Measurements from ENCODE around the gene BBS1.

DNA sequence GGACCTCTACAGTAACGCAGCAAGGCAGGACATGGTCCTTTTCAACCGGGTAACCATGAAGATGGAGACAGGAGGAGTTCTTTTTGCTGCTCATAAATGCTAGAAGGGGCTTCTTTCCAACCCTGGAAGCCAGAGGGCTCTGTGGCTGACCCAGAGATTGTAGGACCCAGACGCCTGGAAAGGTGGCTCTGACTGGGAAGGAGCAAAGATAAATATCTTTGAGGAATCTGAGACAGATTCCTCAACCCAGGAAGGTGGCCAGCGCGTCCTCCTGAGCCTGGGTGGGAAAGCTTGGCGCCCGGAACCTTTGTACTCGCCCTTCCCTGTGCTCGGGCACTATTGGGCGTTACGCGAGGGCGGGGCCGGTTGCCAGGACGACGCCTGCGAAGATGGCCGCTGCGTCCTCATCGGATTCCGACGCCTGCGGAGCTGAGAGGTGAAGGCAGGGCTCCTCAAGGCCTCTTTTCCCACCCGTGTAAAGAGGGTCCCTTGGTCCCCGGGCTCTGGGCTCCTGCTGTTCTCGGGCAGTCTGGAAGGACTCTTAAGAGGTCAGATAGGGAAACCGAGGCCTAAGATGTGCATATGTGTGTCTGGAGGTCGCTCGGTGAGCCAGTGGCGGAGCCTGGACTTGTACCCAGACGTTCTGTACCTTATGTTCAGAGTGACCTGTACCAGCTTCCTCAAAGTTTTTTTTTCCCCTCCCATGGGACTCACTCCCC is at the start of gene BBS1:
- TF ChIP-seq POLR2A (IDR thresholded peaks at IDR 0.05), result peak in 1 of 4 donors; percentile 38
- TF ChIP-seq, protein P1, sequence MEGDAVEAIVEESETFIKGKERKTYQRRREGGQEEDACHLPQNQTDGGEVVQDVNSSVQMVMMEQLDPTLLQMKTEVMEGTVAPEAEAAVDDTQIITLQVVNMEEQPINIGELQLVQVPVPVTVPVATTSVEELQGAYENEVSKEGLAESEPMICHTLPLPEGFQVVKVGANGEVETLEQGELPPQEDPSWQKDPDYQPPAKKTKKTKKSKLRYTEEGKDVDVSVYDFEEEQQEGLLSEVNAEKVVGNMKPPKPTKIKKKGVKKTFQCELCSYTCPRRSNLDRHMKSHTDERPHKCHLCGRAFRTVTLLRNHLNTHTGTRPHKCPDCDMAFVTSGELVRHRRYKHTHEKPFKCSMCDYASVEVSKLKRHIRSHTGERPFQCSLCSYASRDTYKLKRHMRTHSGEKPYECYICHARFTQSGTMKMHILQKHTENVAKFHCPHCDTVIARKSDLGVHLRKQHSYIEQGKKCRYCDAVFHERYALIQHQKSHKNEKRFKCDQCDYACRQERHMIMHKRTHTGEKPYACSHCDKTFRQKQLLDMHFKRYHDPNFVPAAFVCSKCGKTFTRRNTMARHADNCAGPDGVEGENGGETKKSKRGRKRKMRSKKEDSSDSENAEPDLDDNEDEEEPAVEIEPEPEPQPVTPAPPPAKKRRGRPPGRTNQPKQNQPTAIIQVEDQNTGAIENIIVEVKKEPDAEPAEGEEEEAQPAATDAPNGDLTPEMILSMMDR (IDR thresholded peaks at IDR 0.05), result no peak
